ENCODE data around the gene SESN3.
"Not testable (repeated sequence)": the region's sequence is repeated elsewhere in the genome, so short reads cannot be mapped to it uniquely, and the experiment has no call there.

SESN3 gene

DNA sequence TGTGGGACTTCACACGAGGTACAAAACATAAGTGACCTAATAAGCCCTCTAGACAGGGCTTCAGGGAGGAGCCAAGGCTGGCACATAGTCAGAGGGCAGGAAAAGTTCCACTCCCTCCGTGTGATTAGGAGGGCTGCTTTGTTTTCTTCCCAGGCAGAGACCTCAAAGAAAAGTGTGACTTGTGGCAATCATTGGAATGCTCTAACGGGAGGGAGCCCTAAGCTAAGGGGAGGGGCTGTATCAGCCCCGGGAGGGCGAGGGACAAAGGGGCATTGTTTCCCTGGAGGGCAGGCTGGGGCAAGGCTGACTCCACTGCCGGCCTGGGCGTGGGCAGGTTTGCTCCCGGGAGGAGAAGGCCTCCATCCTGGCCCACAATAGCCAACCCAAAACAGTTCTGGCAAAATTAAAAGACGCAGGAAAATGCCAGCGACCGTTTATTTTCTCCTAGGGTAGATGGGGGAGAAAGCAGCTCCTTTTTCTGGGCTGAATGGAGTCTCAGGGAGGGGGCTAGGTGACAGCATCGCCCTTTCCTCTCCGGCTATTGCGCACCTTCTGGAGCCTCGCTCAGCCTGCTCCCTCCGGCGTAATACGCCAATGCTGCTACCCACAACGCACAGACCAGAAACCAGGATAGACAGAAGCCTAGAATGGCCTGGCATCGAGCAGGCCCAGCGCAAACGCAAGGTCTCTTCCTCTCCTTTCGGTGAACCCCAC, 81.2 kb downstream of the SESN3 start:
- DNase-seq = no peak

DNA sequence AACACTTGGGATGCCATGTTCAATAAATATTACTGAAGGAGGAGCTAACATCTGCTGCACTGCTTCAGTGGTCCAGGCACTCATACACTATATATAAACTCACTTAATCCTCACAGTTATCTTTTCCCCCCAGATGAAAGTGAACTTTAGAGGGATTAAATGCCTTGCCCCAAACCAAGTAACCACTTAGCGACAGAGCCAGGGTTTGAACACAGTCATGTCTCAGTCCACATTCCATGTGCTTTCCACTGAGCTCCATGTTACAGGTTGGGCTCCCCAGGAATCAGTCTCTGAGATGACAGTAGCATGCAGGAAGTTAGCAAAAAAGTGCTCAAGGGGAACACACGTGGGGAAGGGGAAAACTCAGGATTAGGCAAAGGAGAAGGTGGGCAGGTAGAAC, 82.1 kb downstream of the SESN3 start:
- DNase-seq = no peak

DNA sequence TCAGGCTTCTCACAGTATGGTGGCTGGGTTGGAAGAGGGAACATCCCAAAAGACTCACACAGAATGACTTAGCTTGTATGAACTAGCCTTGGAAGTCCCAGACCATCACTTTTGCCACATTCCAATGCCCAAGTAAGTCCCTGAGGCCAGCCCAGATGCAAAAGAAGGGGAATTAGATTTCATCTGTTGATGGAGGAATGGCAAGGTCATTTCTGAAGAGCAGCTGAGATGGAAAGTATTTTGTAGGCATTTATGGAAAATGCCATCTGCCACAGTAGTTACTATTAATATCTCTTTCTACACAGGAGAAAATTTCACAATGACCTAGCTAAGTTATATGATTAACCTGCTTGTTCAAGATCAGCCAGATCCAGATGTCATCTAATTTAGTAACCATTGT, 82.6 kb downstream of the SESN3 start:
- DNase-seq = no peak

DNA sequence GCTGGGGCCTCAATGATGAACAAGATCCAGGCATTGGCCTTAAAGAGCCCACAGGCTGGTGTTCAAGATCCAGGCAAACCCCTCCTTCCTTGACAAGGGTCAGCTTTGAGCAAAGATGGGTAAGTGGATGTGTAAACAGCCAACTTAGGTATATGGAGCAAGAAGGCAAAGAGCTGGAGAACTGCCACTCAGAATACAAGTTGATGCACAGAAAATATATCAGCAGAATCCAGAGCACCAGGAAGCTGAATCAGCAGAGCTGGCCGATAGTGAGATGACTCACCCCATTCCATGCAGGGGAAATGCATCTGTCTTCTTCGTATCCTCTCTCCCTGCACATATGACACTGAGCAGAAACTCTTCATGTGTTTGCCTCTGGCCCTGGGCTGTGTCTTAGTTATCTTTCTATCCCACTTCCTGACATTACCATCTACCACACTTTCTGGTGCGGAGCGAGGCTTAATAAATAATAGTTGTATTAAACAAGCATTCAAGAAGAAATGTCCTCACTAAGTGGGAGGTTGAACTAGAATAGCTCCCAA, 83.6 kb downstream of the SESN3 start:
- no peak for DNase-seq

DNA sequence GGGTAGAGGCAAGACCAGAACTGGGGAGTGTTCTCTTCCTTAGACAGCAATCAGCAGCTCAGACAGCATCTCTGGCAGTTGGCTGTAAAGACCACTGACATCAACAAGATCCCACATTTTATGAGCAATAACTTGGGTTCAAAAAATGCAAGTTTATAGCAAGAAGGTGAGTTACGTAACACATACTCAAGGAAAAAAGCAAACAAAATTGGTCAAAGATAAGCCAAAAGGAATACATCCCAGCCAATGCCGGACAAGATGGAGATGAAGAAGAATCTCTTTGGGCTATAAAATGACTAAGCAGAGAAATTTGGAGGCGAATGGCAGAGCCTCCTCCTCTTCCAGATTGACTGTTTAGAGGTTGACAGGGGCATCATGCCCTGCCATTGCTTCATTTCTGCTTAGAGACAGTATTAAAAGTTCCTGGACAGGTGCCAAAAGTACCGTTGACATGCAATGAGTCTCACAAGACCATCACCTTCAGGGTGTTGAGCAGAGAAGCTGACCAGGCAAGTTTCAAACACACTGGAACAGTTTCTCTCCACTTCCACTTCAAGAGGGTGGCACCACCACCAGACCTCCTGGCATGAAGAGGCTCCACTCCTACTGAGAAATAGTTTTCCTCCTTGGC, 85.5 kb downstream of the SESN3 start:
- no peak for DNase-seq

DNA sequence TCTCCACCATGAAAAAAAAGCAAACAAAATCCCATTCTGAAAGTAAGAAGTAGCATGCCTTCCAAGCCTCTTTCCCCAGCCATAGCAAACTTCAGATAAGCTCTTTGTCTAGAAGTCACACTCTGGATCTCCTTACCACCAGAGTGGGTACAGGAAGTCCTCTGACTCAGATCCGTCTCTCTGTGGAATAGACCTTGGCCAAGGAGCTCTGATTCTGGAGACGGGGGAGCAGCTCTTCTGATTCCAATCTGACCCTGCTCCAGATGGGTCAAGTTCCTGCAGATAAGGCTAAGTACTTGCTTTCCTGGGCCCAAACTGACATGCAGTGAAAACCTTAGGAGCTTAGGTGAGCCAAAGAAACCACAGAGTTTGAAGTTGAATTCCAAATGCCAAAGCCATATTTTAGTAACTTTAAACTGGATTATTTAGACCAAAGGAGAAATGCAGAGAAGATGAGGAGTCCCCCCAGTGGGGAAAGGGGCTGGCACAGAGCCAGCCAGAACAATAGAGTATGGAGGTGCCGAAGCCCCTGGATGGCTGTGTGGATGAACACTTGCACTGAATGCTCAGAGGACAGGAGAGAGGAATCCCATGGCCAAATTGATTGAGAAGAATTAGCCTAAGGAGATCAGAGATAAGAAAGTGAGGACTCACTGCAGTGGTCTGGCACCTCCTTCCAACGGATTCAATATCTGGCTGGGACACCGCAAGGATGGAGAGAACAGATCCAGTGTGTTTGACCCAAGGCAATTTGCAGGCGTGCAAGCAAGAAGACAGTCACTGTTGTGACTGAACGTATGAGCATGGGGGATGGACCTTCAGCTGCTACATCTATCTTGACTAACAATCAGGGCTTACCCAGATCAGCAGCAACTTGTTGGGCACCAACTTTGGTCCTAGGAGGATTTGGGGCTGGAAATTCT, 86.4 kb downstream of the SESN3 start:
- DNase-seq = no peak

DNA sequence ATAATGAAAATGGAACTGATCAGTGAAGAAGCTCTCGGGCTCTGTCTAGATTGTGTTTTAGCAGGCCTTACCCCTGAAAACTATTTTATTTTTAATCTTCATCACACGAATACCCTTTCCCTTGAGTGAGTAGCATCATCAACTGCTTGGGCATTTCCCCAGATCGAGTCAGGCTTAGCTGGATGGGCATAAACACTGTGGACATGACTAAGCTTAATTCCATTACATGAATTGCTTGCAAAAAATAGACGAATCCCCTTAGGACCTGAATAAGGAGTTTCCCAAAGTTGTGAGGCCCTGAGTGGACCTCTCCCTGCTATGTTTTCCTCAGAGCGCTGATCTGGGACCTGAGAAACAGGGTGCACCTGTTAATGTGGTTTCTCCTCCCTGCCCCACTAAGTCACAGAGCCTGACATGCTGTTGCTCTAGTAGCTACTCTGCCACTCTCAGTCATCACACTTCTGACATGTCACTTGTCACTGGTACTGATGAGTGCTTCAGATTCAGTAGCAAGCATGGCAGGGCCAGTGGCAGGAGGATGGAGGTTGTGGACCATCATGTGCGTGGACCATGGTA, 87.8 kb downstream of the SESN3 start:
- DNase-seq = no peak

DNA sequence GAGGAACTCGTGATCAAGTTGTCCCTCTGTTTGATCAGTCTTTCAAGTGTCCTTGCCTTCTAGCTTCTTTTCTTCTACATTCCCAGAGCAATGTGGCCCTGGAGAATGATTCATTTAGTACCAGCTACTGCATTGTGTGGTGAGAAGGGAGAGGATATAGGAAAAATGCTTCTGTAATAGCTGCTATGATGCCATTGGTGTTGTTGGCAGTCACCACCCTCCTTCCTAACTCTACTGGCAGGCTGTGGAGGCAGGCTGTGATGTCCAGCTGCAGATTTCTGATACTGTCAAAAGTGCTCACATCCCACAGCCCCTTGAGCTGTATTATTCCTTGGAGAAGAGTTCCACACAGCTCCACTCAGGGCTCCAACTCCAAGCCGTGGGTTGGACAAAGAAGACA, 88.6 kb downstream of the SESN3 start:
- no peak for DNase-seq

DNA sequence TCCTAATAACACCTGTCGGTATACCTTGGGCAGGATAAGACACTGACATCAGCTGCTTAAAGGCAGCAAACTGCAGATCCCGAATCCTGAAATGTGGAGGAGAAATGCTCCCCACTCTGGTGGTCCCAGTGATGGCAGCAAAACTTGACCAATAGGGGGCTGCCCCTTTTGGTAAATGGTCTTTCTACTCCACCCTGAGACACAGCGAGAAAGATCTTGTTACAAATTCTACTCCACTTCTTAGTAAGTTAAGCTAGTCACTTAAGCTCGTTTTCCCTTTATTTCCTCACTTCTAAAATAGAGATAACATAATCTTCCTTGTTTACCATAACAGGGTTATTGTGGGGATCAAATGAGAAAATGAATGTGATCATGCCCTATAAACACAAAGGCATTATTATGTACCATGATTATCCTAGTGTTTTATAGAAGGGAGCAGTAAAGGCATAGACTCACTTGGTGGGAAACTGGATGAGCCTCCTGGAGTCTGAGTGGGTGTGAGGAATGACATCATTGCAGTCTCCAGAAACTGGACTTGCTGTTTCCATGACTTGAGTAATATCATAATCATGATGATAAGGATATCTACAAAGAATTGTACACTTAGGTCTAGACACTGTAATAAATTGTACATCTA, 90.5 kb downstream of the SESN3 start:
- DNase-seq = no peak

DNA sequence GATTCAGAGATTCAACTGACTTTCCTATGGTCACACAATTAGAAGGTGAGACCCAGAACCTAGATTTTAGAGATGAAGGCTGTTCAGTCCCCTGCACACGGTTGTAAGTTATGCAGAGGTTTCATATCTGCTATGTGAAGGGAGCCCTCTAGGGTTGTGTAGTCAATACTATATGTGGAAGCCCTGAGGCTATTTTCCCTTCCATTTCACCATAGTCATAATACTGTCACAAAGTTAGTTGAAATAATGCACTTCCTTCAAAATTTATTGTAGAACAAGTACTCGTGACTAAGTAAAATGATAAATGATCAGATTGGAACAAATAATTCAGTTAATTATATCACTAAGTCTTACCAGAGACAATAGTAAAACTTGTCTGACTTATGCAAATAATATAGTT, 92.6 kb downstream of the SESN3 start:
- DNase-seq = no peak

DNA sequence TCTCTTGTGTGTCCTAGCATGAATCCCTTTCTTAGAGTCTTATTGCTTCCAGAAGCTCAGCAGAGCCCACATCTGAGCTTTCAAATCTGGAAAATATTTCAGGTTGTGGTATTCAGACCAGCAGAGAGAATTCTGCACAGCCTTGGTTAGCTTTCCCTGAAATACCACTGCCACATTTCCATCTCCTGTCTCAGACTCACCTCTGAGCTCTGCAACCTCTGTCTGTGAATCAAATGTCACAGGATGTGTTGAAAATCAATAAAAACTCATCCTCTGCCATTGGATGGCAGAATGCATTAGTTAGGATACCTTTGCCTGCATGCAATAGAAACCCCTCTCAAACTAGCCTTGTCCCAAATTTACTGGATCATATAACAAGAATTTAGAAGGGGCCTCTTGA, 93.7 kb downstream of the SESN3 start:
- no peak for DNase-seq

DNA sequence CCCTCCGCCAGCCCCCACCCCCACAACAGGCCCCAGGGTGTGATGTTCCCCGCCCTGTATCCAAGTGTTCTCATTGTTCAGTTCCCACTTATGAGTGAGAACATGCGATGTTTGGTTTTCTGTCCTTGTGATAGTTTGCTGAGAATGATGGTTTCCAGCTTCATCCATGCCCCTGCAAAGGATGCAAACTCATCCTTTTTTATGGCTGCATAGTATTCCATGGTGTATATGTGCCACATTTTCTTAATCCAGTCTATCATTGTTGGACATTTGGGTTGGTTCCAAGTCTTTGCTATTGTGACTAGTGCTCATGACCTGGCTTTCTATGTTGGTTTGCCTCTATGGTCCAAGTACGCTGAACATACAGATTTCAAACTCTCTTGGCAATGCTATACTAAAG, 94.3 kb downstream of the SESN3 start:
- DNase-seq = not testable (repeated sequence)

DNA sequence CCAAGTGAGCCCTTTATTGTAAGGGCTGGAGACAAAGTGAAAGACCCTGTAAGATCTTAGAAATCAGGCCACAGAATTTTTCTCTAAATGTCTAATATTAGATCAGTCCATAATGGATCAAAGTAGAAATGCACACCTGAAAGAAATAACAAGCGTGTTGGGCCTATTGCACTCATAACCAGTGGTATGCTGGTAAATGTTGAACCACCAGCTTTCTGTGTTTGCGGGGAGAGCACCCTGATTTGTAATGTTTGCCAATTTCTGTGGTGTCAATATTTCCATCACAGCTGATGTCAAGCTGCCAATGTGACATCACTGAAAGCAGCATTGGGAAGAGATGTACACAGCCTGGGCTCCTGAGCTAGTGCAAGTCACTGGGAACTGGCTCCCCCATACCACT, 95.1 kb downstream of the SESN3 start:
- DNase-seq = no peak

DNA sequence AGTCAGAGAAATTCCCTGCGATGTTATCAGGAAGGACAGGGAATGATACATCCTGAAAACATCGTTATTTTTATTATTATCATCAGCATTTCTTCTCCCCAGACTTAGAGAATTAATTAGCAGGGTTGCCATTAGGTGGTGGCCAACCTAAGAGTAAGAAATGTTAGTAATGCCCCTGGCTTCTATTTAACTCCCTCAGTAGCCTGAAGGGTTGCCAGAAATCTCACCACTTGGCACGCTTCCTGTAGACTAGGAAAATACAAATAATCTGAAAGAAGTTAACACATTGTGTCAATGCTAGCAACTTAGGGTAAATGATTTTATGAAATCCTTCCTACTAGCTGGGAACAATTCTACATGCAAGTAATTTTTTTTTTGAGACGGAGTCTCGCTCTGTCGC, 95.8 kb downstream of the SESN3 start:
- DNase-seq = no peak

DNA sequence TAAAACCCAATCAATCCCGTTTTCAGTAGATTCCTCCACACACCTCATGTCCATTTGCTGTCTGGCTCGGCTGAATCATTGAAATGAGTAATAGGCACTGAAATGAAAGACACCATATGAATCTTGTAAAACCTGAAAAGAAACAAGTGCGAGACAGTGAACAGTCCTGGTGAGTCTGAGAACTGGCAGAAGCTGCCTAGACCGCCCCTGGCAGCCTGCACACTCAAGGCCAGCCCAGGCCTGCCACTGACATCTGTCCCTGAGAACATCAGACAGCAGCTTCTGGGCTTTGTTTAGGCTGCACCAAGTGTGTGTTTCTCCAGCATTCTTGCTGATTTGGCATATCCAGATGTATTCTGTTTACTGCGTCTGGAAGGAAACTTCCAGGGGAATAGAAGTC, 96.5 kb downstream of the SESN3 start:
- no peak for DNase-seq

DNA sequence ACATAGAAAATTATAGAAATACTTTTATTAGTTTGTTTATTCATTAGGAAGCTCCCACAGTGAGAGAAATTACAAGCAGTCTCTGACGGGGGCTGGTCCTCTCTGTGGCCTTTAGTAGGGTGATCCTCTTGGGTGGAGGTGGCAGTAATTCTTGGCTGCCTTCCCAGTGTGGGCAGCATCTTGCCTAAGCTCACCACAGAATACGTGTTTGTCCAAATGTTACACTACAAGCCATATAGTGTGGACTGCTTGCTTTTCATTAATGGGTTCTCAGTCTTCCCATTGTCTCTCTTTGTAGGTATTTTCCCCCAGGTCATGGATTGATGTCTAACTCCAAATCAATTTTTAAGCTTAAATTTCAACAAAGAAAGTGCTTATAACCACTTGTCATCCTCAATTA, 98.0 kb downstream of the SESN3 start:
- DNase-seq = no peak

DNA sequence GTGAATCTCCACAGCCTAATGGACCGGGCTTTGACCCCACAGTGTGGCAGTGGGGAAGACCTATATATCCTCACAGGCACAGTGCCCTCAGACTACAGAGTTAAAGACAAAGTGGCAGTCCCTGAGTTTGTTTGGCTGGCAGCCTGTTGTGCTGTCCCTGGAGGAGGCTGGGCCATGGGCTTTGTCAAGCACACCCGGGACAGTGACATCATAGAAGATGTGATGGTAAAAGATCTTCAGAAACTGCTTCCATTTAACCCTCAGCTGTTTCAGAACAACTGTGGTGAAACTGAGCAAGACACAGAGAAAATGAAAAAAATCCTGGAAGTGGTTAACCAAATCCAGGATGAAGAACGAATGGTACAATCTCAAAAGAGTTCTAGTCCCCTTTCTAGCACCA, 102.4 kb downstream of the SESN3 start:
- no peak for DNase-seq

DNA sequence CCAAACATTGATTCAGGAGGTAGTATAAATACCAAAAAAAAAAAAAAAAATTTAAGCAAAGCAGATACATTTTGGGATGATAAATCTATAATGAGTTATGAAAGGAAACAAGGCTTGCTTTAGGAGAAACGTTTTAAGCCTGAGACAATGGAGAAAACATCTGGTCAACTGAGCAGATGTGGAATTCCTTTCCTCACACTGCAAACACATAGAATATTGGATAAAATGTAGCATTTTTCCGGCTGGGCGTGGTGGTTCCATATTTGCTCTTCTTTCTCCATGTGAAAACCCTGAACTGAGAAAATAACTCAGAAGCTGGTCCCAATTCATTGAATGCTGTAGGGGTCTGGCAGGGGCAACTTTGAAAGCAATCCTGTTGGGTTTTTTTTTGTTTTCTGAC, 107.4 kb downstream of the SESN3 start:
- no peak for DNase-seq

DNA sequence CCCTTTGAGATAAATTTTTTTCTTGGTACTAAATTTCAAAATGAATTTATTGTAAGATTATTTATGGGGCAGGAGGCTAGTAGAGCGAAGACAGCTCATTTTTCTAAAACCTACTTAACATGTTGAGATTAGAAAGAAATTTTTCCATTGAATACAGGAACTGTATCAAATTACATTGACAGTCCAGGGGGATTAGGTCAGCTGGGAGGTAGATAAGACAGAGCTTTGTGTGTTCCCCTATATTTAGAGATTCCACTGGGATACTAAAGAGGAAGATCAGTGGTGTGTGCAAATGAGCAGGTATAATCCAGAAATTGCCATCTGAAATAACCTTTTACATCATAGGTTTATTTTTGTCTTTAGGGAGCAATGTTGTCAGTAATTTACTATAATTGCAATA, 109.3 kb downstream of the SESN3 start:
- no peak for DNase-seq

DNA sequence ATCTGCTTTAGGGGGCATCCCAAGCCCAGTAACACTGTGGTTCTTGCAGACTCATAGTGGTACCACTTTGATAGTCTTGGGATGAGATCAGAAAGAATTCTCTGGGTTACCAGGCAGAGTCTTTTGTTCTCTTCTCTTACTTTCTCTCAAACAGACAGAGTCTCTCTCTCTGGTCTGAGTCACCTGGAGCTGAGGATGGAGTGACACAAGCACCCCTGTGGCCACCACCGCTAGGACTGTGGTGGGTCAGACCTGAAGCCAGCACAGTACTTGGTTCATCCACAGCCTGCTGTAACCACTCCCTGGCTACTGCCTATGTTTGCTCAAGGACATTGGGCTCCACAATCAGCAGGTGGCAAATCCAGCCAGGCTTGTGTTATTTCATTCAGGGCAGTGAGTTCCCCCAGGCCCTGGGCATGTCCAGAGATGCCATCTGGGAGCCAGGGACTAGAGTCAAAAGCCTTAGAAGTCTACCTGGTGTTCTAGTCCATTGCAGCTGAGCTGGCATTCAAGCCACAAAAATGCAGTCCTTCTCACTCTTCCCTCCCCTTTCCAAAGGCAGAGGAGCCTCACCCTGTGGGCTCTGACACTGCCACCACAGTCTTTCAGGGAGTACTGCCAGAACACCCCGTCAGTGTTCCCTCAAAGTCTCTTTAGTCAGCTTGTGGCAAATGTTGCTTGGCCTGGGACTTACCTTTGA, 111.5 kb downstream of the SESN3 start:
- no peak for DNase-seq

DNA sequence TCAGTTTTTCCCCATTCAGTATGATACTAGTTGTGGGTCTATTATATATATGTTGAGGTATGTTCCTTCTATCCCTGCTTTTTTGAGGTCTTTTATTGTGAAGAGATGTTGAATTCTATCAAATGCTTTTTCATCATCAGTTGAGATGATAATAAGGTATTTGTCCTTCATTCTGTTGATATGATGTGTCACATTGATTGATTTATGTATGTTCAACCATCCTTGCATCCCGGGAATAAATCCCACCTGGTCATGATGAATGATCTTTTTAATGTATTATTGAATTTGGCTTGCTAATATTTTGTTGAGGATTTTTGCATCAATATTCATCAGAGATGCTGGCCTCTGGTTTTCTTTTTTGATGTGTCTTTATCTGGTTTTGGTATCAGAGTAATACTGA, 115.4 kb downstream of the SESN3 start:
- DNase-seq = no peak

All from NCI-H2107 (cell line).